Effector CD4-positive, alpha-beta T cell (primary cell): Measurements from ENCODE around the gene GRIK1.

Experiments
- DNase-seq: peaks from one replicate; pipeline ENCODE4 v3.0.0-alpha.2; 2020

GRIK1 gene

GRCh38 chr21:29712818-29713217 lies 227.0 kb downstream of the GRIK1 start:
- no peak for DNase-seq

GRCh38 chr21:29711236-29711635 lies 228.6 kb downstream of the GRIK1 start:
- DNase-seq = no peak

- DNase-seq = no peak
These were observed 229.3 kb downstream of the GRIK1 start for GRCh38 chr21:29710498-29710897.

- DNase-seq = no peak
These were observed 231.4 kb downstream of the GRIK1 start for GRCh38 chr21:29708401-29708800.

GRCh38 chr21:29704719-29705118 lies 235.1 kb downstream of the GRIK1 start:
- no peak for DNase-seq

- DNase-seq = no peak
These were observed 238.1 kb downstream of the GRIK1 start for GRCh38 chr21:29701676-29702075.

- no peak for DNase-seq
These were observed 242.1 kb downstream of the GRIK1 start for GRCh38 chr21:29697555-29698193.

- no peak for DNase-seq
These were observed 242.9 kb downstream of the GRIK1 start for GRCh38 chr21:29696937-29697336.

- no peak for DNase-seq
These were observed 247.9 kb downstream of the GRIK1 start for GRCh38 chr21:29691616-29692491.

- no peak for DNase-seq
These were observed 250.0 kb downstream of the GRIK1 start for GRCh38 chr21:29689753-29690152.

- DNase-seq = no peak
These were observed 255.7 kb downstream of the GRIK1 start for GRCh38 chr21:29684106-29684505.

- DNase-seq = no peak
These were observed 257.0 kb downstream of the GRIK1 start for GRCh38 chr21:29682800-29683199.

- DNase-seq = no peak
These were observed 259.5 kb downstream of the GRIK1 start for GRCh38 chr21:29680273-29680672.

GRCh38 chr21:29678626-29679025 lies 261.2 kb downstream of the GRIK1 start:
- DNase-seq = no peak

GRCh38 chr21:29677326-29677725 lies 262.5 kb downstream of the GRIK1 start:
- no peak for DNase-seq

GRCh38 chr21:29676395-29676794 lies 263.4 kb downstream of the GRIK1 start:
- no peak for DNase-seq

GRCh38 chr21:29675451-29675850 lies 264.3 kb downstream of the GRIK1 start:
- no peak for DNase-seq

- DNase-seq = no peak
These were observed 265.5 kb downstream of the GRIK1 start for GRCh38 chr21:29674343-29674742.

GRCh38 chr21:29673096-29673610 lies 266.6 kb downstream of the GRIK1 start:
- DNase-seq = no peak

- no peak for DNase-seq
These were observed 268.1 kb downstream of the GRIK1 start for GRCh38 chr21:29671728-29672127.

GRCh38 chr21:29670228-29670627 lies 269.6 kb downstream of the GRIK1 start:
- DNase-seq = no peak

- no peak for DNase-seq
These were observed 270.4 kb downstream of the GRIK1 start for GRCh38 chr21:29669416-29669815.

- DNase-seq = no peak
These were observed 272.1 kb downstream of the GRIK1 start for GRCh38 chr21:29667651-29668050.

- no peak for DNase-seq
These were observed 275.2 kb downstream of the GRIK1 start for GRCh38 chr21:29664615-29665014.
